ENCODE measurements around the gene ELFN2. TPM values are rescaled to one million over a fixed set of nuclear protein-coding genes. Genes with fewer than 3 reads are reported as not detected.

Gene ELFN2
- total and polyA plus RNA-seq, 2 of the 13 experiments (the other 11 are each of a cell fraction or from before 2014, with no cell fraction given) = 0.01 TPM; not detected in 1

- no peak for TF ChIP-seq FOXK1 (CRISPR knock-in tag; IDR thresholded peaks at IDR 0.05; ENCODE audit: borderline replicate concordance, low read depth)
- TF ChIP-seq EHMT2 (IDR thresholded peaks at IDR 0.05; ENCODE audit: borderline replicate concordance, low read depth, low read length) = no peak
- TF ChIP-seq NCOA5 (CRISPR knock-in tag; IDR thresholded peaks at IDR 0.05) = no peak
- TF ChIP-seq ZBTB39 (CRISPR knock-in tag; IDR thresholded peaks at IDR 0.05) = no peak
- no peak for TF ChIP-seq ATF7 (IDR thresholded peaks at IDR 0.05)
- no peak for TF ChIP-seq ATF7 (CRISPR knock-in tag; IDR thresholded peaks at IDR 0.05)
- no peak for TF ChIP-seq PTBP1 (IDR thresholded peaks at IDR 0.05; ENCODE audit: low read depth, low read length, poor library complexity, severe bottlenecking)
- TF ChIP-seq THAP7 (CRISPR knock-in tag; IDR thresholded peaks at IDR 0.05) = no peak
- TF ChIP-seq AGO2 (optimal IDR thresholded peaks at IDR 0.05; ENCODE audit: low read depth, low read length) = no peak
- TF ChIP-seq KDM1A (CRISPR knock-in tag; IDR thresholded peaks at IDR 0.05) = 0 out of 2 replicates have a peak, but pooled peaks have one; percentile 57
- TF ChIP-seq ZMYM2 (CRISPR knock-in tag; IDR thresholded peaks at IDR 0.05) = peak; percentile 36; the same call in 1 of the 2 replicates
- TF ChIP-seq ZFY (CRISPR knock-in tag; IDR thresholded peaks at IDR 0.05) = no peak
- TF ChIP-seq FOXA3 (CRISPR knock-in tag; IDR thresholded peaks at IDR 0.05) = peak; percentile 19; the same call in 1 of the 2 replicates
- TF ChIP-seq IKZF1 (IDR thresholded peaks at IDR 0.05) = no peak
- TF ChIP-seq TP53 (CRISPR knock-in tag; conservative IDR thresholded peaks at IDR 0.05) = no peak
- TF ChIP-seq XBP1 (CRISPR knock-in tag; IDR thresholded peaks at IDR 0.05) = no peak
- no peak for TF ChIP-seq U2AF2 (IDR thresholded peaks at IDR 0.05; ENCODE audit: low read depth, low read length)
- no peak for TF ChIP-seq ZNF549 (CRISPR knock-in tag; IDR thresholded peaks at IDR 0.05)
- TF ChIP-seq ZNF598 (CRISPR knock-in tag; IDR thresholded peaks at IDR 0.05; ENCODE audit: borderline replicate concordance) = no peak
Observed at GRCh38 chr22:37320726-37321677, 106.3 kb downstream of the ELFN2 start (continued).

Data from HepG2 (cell line).